Measurements from ENCODE around the gene CAMTA1.
"Not testable (repeated sequence)": the region's sequence is repeated elsewhere in the genome, so short reads cannot be mapped to it uniquely, and the experiment has no call there.

CAMTA1 gene

DNA sequence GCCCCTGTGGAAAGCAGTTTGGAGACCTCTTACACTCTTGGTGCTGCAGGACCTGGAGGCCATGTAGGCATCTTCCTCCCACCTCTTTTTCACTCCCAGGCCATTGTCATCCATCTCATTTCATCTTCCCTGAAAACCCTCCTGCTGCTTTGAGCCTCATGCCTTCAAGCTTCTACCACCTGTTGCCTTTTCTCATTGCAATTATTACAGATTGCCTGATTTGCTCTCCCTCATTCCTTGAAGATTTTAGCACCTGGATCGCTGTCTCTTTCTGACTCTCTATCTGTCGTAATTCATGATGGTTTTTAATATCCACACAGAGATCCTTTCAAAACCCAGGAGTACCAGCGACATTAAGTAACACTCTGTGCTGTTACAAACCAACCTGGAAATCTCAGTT lies 350.2 kb downstream of the CAMTA1 start:
- no peak overlapping the region for H3K4me3 ChIP-seq (ENCODE audit: low read depth, low read length)
- no peak for DNase-seq (ENCODE audit: low read depth)

DNA sequence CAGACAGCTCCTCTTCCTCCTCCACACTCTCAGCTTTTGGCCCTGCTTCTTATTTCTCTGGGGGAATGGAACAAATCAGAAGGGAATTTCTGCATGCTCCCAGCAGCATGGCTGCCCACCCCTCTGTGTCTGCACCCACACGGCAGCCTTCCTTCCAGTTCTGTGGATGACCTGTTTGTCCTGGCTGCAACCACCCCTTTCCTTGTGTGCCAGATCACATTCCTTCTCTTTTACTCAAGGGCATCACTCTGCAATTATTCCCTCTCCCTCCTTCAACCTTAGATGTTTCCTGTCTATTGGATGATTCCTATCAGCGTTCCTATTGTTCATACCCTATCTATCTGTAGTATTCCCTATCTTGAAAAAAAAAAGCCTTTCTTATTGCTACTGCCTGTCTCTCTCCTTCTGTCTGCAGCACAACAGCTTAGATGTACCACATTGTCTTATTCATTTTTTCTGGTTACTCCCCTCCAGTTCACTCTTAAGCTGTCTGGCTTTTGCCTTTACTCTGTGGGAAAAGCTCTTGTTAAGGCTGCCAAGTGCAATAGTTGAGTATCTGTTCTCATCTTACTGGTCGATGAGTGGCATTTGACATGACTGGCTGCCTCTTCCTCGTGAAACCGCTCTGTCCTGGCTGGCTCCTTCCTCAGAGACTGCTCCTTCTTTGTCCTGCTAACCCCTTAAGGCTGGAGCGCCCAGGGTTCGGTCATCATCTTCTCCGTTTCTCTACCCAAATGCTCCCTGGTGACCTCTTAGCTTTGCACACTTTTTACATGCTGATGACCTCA lies 351.1 kb downstream of the CAMTA1 start:
- H3K4me3 ChIP-seq (ENCODE audit: low read depth, low read length), result no peak overlapping the region
- DNase-seq (ENCODE audit: low read depth), result no peak

DNA sequence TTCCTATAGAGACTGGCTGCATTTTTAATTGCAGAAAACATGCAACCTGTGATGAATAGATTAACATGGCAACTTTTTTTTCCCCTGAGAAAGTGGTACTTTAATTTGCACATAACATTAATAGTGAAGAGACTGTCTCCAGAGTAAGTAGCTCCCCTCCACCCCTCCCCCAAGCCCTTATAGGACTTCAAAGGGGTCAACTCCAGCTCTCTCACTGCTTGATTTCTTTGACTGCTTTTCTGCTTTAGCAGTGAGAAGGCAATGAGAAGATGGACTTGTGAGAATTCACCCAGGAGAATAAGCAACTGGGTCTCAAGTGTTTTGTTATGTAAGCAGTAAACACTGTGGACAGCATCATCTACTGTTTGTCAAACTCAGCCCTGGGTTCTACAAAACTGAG lies 355.0 kb downstream of the CAMTA1 start:
- no peak overlapping the region for H3K4me3 ChIP-seq (ENCODE audit: low read depth, low read length)
- DNase-seq (ENCODE audit: low read depth), result no peak

DNA sequence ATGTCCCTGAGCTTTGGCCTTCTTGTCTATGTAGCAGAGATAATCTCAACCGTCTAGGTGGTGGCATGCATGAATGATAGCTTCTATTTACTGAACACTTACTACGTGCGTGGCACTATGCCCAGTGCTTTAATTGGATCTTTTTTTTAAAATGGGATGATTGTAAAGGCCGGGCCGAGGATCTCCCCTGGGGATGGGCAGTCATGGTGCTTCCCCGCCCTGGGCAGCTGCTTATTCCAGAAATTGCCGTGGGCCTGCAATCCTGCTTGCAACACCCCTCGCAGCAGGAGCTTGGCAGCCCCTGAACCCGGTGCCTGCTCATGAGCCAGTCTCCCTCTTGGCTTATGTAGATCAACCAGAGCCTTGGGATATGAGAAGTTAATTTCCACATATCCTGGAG lies 360.7 kb downstream of the CAMTA1 start:
- H3K4me3 ChIP-seq (ENCODE audit: low read depth, low read length), result no peak overlapping the region
- no peak for DNase-seq (ENCODE audit: low read depth)

DNA sequence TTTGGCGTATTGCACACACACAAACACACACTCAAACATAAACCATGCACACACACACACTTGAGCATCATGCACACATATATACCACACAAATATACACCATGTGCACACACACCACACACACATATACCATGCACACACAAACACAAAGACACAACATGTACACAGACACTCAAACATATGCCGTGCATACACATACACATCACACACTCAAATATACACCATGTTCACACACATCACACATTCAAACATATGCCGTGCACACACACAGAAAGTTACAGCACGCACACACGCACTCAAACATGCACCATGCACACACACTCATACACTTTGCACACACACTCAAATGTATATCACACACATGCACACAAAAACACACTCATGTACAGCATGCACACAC lies 361.5 kb downstream of the CAMTA1 start:
- DNase-seq (ENCODE audit: low read depth), result no peak
- H3K4me3 ChIP-seq (ENCODE audit: low read depth, low read length), result no peak overlapping the region

DNA sequence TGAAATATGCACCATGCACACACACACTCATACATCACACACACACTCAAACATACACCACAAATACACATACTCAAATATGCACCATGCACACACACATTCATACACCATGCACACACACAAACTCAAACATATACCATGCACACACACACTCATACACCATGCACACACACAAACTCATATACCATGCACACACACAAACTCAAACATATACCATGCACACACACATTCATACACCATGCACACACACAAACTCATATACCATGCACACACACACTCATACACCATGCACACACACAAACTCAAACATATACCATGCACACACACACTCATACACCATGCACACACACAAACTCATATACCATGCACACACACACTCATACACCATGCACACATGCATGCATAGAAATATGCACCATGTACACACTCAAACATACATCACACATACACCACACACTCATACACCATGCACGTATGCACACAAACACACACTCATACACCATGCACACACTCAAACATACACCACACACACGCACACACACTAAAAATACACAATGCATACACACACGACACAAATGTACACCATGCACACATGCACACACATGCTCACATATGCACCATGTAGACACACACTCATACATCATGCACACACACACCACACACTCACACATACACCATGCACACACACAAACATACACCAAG lies 362.5 kb downstream of the CAMTA1 start:
- not testable (repeated sequence) for H3K4me3 ChIP-seq (ENCODE audit: low read depth, low read length); DNase-seq (ENCODE audit: low read depth)

DNA sequence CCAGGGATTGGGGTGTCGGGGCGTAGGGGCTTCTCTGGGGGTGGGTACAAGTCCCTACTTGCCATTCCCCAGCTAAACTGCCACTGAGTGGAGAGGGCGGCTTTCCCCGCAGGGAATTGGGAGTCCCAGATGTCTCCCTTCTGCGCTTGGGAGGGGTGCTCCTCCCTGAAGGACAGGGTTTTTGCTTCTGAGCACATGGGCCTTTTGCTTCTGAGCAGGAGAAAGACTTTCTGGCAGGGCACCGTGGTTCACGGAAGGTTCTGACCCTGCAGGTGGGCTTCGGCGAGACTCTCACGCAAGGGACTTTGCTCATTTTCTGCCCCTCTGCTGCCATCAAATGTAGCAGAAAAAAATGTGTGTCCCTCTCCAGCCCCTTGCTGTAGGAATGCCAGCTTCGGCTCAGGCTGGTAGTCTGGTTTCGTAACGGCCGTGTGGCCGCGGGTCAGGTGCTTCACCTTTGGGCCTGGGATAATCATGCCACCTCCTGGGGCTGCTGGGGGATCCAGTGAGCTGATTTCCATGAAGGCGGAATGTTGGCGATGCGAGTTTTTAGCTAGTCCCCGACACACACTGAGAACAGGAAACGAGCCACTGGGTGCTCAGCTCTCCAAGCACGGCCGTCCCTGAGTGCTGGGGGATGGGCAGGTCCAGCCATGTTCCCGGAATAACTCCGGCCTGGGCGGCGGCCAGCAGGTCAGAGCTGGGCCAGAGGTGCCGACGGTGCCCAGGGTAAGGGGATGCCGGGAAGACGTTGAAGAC lies 364.0 kb downstream of the CAMTA1 start:
- DNase-seq (ENCODE audit: low read depth), result no peak
- H3K4me3 ChIP-seq (ENCODE audit: low read depth, low read length), result no peak overlapping the region

DNA sequence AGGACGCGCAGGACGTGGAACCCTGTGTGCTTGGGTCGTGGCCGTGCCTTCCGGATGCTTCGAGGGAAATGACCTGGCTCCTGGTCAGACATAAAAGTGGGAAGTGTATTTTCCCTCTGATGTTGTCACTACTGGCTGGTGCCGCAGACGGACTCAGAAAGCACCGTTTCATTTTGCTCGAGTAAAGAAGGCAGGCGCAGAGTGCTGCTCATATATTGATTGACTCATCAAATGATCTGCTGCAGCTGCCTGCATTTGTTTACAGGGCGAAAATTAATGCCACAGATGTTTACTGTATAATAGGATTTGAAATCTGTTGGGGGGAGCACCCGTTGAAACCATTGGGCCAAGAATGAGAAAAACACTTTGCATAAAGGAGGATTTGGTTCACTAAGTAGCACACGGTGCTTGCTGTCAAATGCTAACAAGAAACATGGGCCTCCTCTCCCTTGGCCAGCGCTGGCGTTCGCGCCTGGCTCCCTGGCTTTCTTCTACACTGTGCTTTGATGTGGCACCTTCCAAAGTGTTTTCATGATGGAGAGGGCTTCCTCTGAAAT lies 365.5 kb downstream of the CAMTA1 start:
- no peak for DNase-seq (ENCODE audit: low read depth)
- H3K4me3 ChIP-seq (ENCODE audit: low read depth, low read length), result no peak overlapping the region

DNA sequence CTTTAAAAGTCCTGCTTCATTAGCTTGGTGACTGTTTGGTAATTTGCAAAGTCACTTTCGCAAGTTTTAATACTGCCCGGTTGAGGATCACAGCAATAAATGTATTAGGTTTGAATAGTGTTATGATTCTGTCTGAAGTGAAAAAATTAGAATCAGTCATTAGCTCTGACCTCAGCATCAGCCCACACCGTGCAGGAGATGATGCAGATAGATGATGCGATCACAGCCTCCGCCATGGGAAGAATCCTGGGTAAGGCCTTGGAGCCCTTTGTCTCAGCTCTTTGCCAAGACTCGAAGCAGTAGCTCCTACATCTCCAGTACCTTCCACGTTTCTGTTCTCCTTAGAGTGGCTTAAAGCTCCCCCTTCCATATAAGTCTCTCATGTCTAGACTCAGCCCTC lies 366.7 kb downstream of the CAMTA1 start:
- no peak for DNase-seq (ENCODE audit: low read depth)
- H3K4me3 ChIP-seq (ENCODE audit: low read depth, low read length), result no peak overlapping the region

DNA sequence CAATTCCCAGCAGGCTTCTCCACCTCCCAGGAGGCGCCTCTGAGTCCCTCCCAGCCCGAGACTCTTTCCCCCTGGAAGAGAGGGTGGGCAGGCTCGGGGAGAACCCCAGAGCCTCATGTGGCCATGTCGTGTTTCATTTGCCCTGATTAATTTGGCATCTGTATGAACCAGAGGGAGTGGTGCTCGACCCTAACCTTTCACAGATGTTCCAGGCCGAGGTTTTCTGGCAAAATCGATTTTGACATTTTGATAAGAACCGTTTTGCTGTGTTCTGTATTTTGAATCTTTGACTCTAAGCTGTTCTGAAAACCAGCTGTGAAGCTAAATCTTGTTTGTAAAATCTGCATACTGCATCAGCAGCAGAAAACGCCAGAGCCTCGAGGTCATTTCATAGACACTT lies 367.4 kb downstream of the CAMTA1 start:
- no peak overlapping the region for H3K4me3 ChIP-seq (ENCODE audit: low read depth, low read length)
- no peak for DNase-seq (ENCODE audit: low read depth)

DNA sequence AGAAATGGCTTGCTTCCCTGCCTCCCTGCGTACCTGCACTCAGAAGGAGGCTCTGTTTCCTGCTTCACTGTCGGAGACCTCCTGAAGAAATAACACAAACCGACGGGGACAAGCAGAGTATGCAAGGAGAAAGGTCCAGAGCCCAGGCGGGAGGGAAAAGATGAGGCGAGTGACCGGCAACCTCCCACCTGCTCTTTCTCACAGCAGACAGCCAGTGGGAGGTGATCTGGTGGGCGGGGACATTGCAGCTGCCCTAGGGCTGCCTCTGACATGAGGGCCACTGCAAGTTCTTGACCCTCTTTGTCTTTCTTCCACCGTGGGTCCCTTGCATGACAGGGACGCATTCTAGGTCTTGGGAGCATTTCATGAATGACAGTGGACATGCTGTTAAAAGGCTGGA lies 368.2 kb downstream of the CAMTA1 start:
- H3K4me3 ChIP-seq (ENCODE audit: low read depth, low read length), result no peak overlapping the region
- no peak for DNase-seq (ENCODE audit: low read depth)

DNA sequence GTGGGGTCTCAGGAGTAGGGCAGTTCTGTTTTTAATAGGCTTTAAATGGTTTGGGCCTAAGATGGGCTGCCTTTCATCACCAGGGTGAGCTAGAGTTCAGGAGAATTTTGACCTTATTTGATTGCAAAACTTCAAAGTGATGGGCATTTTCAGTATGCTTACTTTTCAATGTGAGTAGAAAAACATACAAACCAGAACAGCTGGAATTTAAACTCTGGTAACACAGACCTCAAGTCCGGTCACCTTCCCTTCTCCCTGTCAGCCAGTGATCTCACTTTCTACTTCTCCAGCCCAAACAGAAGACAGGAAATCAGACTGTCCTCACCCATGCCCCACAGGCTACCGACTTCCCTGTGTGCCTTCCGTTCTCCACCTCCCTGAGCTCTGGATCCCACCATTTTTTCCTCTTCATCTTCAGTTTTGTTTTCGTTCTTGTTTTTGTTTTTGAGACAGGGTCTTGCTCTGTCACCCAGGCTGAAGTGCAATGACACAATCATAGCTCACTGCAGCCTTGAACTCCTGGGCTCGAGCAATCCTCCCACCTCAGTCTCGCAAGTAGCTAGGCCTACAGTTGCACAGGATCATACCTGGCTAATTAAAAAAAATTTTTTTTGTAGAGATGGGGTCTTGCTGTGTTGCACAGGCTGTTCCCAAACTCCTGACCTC lies 374.0 kb downstream of the CAMTA1 start:
- no peak for DNase-seq (ENCODE audit: low read depth)
- no peak overlapping the region for H3K4me3 ChIP-seq (ENCODE audit: low read depth, low read length)

DNA sequence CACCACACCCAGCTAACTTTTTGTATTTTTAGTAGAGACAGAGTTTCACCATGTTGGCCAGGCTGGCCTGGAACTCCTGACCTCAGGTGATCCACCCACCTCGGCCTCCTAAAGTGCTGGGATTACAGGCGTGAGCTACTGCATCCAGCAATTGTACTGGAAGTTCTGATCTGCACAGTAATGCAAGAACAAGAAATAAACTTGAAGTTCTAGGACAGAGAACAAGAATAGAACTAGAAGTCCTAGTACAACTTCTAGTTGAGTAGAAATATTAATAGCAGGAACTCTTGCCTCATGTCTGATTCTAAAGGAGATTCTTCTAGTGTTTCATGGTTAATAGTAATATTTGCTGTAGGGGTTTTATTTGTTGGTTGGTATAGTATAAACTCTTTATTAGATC lies 383.3 kb downstream of the CAMTA1 start:
- H3K4me3 ChIP-seq (ENCODE audit: low read depth, low read length); DNase-seq (ENCODE audit: low read depth): not testable (repeated sequence)

DNA sequence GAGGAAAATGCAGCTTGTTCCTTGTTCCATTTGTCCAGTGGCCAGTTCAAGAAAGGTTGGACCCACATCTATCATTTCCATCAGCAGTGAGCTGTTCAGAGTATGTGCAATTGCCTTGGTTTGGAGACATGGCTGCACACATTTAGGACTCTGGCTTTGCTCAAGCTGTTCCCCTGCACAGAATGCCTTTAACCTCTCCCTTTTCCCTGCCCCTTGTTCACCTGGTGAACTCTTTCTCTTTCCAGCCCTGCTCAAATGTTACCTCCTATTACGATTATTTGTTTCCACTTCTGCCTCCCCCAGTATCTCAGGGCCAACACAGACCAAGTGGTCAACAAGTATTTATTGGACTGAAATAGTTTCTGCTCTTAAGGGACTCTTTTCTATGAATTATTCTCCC lies 385.9 kb downstream of the CAMTA1 start:
- no peak for DNase-seq (ENCODE audit: low read depth)
- H3K4me3 ChIP-seq (ENCODE audit: low read depth, low read length), result no peak overlapping the region

DNA sequence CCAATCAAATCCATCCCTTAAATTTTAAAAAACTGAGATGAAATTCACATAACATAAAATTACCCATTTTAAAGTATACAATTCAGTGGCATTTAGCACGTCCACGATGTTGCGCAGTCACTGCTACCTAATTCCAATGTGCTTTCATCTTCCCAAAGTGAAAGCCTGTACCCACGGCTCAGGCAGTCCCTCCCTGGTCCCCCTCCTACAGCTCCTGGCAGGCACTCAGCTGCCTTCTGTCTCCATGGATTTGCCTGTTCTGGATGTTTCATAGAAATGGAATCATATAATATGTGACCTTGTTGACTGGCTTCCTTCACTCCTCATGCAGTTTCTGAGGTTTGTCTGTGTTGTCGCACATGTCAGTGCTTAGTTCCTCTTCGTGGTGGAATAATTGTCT lies 386.3 kb downstream of the CAMTA1 start:
- DNase-seq (ENCODE audit: low read depth), result no peak

DNA sequence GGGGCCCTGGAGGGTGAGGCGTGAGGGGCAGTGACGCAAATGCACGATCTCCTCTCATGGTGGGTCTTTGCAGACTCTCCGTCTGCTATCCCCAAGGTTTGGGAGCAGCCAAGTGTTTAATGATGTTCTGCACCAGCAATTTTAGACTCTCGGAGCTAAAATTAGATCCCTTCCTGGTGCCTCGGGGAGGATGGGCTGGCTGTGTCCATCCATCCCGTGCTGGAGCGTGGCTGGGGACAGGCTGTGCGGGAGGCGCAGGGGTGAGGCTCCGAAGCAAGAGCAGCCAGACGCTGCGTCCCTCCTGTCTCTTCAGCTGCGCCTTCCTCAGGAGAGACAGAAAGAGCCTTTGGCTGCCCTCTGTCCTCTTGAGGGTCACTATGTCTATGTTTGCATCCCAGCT lies 387.6 kb downstream of the CAMTA1 start:
- H3K4me3 ChIP-seq (ENCODE audit: low read depth, low read length), result no peak overlapping the region

More for the DNA sequence above, 386.3 kb downstream of the CAMTA1 start:
- H3K4me3 ChIP-seq (ENCODE audit: low read depth, low read length), result no peak overlapping the region

DNA sequence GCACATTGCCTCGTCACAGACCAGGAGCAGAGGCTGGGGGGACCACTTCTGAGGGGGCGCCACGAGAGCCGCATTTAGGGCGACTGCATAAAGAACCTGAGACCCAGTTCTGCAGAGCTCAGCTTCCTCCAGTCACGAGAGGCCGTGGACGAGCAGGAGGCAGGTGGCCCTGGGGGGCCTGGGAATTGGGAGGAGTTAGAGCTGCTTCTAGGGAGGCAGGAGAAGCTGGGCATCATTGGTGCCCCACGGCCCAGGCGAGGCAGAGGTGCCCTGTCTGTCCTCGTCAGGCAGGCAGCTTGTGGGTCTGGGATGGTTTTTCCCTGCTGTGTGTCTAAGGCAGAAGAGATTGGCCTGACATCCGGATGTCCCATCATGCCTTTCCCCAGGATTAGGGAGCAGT lies 389.3 kb downstream of the CAMTA1 start:
- no peak for DNase-seq (ENCODE audit: low read depth)
- no peak overlapping the region for H3K4me3 ChIP-seq (ENCODE audit: low read depth, low read length)

More for the DNA sequence above, 387.6 kb downstream of the CAMTA1 start:
- no peak for DNase-seq (ENCODE audit: low read depth)

DNA sequence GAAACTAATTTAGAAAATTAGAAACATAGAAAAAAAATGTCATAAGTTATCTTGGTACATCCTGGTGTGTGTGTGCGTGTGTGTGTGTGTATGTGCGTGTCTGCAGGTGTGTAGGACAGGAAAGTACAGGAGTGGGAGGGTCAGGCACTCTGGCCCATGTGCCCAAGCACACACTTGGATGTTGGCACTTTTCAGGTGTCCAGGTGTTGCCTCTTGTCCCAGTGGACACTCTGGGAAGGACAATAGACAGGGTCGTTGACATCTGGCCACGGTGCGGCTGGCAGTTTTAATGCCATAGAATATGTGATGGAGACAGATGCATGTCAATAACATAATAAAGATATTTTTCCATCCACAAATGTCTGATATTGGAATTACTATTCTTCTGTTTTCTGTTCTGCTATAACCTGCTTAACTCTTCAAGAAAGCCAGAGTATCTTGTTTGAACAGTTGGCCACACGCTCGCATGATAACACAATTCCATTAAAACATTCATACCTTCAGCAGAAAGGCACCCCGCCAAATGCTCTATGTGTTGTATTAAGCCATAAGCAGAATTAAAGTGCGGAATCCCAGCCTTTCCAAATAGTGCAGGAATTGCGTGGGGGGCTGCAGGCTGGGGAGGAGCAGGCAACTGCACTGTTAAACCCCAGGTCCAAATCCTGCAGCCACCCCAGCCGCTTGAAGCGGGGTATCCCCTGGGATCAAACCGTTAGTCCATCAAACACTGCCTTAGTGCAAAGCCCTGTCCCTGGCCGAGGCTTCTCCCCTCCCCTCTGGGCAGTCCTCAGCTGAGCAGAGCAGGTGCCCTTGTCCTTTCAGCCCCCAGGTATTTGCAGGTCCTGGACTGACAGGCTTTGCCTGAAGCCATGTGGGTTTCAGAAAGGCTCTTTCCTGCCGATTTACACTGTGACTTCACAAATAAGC lies 390.0 kb downstream of the CAMTA1 start:
- H3K4me3 ChIP-seq (ENCODE audit: low read depth, low read length), result no peak overlapping the region
- no peak for DNase-seq (ENCODE audit: low read depth)

DNA sequence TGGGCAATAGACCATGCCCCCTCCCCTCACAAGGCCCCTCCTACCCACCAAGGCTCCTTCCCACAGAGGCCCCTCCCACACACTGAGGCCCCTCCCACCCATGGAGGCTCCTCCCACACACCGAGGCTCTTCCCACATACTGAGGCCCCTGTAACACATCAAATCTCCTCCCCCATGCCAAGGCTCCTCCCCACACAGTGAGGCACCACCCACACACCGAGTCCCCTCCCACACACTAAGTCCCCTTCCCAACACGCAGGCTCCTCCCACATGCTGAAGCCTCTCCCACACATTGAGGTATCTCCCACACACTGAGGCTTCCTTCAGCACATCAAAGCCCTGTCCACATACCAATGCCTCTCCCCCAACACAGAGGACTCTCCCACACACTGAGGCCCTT lies 391.8 kb downstream of the CAMTA1 start:
- DNase-seq (ENCODE audit: low read depth), result no peak
- no peak overlapping the region for H3K4me3 ChIP-seq (ENCODE audit: low read depth, low read length)
